K562 (cell line): ENCODE results near the gene CLASP1. TPM values are rescaled to one million over a fixed set of nuclear protein-coding genes. Genes with fewer than 3 reads are reported as not detected.

Experiments
- ATAC-seq: fragments of 200-7000 bp; cut with Tn5 transposase; 3 replicates; pipeline ENCODE4 v1.9.1; 2020; ENCODE audit warnings: moderate library complexity
- BruUV-seq: library from RNA; stranded (reverse); fragments of 400-500 nt; replicated peaks from 2 replicates; lab custom pipeline; 2021; lab: Mats Ljungman, UMichigan
- CTCF ChIA-PET: fragments of 300-600 bp; formaldehyde crosslinking; extraction: SDS; loops from one replicate; lab custom pipeline; 2021; ENCODE audit warnings: low intra/inter-chr PET ratio; lab: Yijun Ruan, JAX
- POLR2A ChIA-PET: fragments of 300-600, 350-650 bp; sonication (Branson Sonifier 250); formaldehyde crosslinking; extraction: SDS; loops from one replicate; lab custom pipeline; 2021; ENCODE audit warnings: antibody characterized with exemption, inconsistent platforms; lab: Yijun Ruan, JAX
- DNase-seq, 4 experiments: peaks; one replicate each; pipeline versions ENCODE4 v3.0.0 to v3.0.0-alpha.2; 2011 to 2018; ENCODE audit warnings: low spot score in 3 of 4, mixed read lengths in 3 of 4; ENCODE audit errors: extremely low read depth in 1 of 4
- FAIRE-seq: peaks from 2 replicates; lab custom pipeline; 2011; peaks lifted over from hg19 to GRCh38; lab: Jason Lieb, UNC
- H2AFZ ChIP-seq: 2 replicates; pipeline ENCODE4 v1.6.0; 2011; ENCODE audit warnings: low read depth, low read length, control low read depth, inconsistent platforms
- H3K27ac ChIP-seq: fragments of 200-600 bp; 3 replicates; pipeline ENCODE4 v1.8.0; 2011; ENCODE audit warnings: low read depth, mild to moderate bottlenecking, control low read depth, inconsistent platforms, low read length, moderate library complexity, mixed read lengths; ENCODE audit errors: extremely low read depth
- H3K27me3 ChIP-seq, 2 experiments: fragments of 300-600 bp in 1 of 2; 2 replicates in 1 of 2; 3 replicates in 1 of 2; pipeline versions ENCODE4 v1.6.0 to v1.8.0; 2011; ENCODE audit warnings: inconsistent platforms in 2 of 2, low read length in 2 of 2, mild to moderate bottlenecking in 1 of 2, mixed read lengths in 1 of 2, moderate library complexity in 1 of 2; ENCODE audit not compliant: control insufficient read depth in 2 of 2, insufficient read depth in 2 of 2
- H3K36me3 ChIP-seq: fragments of 300-600 bp; 3 replicates; pipeline ENCODE4 v1.8.0; 2011; ENCODE audit warnings: mild to moderate bottlenecking, low read length, inconsistent platforms; ENCODE audit not compliant: control insufficient read depth, insufficient read depth
- H3K4me1 ChIP-seq, 2 experiments: fragments of 200-600 bp in 1 of 2; replicated peaks in 1 of 2; 2 replicates in 1 of 2; 3 replicates in 1 of 2; pipeline versions ENCODE4 v1.5.1 to v1.8.0; 2011; ENCODE audit warnings: inconsistent platforms in 2 of 2, low read length in 2 of 2, mild to moderate bottlenecking in 1 of 2, mixed read lengths in 1 of 2, moderate library complexity in 1 of 2; ENCODE audit not compliant: control insufficient read depth in 2 of 2, insufficient read depth in 2 of 2
- H3K4me2 ChIP-seq: 2 replicates; pipeline ENCODE4 v1.6.1; 2011; ENCODE audit warnings: low read length, control low read depth, inconsistent platforms, mixed read lengths; ENCODE audit not compliant: insufficient read depth
- H3K4me3 ChIP-seq: fragments of 200-600 bp; sonication (generic), shearing (Covaris generic); 2 replicates; pipeline ENCODE4 v1.5.1; 2016; ENCODE audit warnings: control low read depth, inconsistent platforms
- H3K79me2 ChIP-seq: fragments of 200-600 bp; 3 replicates; pipeline ENCODE4 v1.8.0; 2011; ENCODE audit warnings: low read length, inconsistent platforms; ENCODE audit not compliant: control insufficient read depth, insufficient read depth
- H3K9ac ChIP-seq, 2 experiments: 2 replicates each; pipeline versions ENCODE4 v1.6.0 to v1.6.1; 2011; ENCODE audit warnings: low read depth in 2 of 2, low read length in 2 of 2, control low read depth in 1 of 2, inconsistent platforms in 1 of 2, mild to moderate bottlenecking in 1 of 2, mixed read lengths in 1 of 2; ENCODE audit not compliant: insufficient read depth in 1 of 2
- H3K9me1 ChIP-seq: one replicate; pipeline ENCODE4 v1.6.0; 2011; ENCODE audit warnings: inconsistent platforms, mild to moderate bottlenecking, low read length, moderate library complexity; ENCODE audit not compliant: control insufficient read depth, insufficient read depth
- H3K9me3 ChIP-seq: replicated peaks from 2 replicates; pipeline ENCODE4 v1.5.1; 2011; ENCODE audit warnings: low read depth, low read length, inconsistent platforms; ENCODE audit not compliant: control insufficient read depth, insufficient read depth
- H4K20me1 ChIP-seq: replicated peaks from 2 replicates; pipeline ENCODE4 v1.6.1; 2011; ENCODE audit warnings: low read length, inconsistent platforms, mixed read lengths; ENCODE audit not compliant: control insufficient read depth, insufficient read depth
- ATF3 ChIP-seq, 2 experiments: fragments of 450-650 bp in 1 of 2; sonication (generic) in 1 of 2; formaldehyde crosslinking in 1 of 2; IDR thresholded peaks in 1 of 2; conservative IDR thresholded peaks in 1 of 2; 2 replicates each; pipeline versions ENCODE4 v1.6.1 to v1.8.1; 2016 to 2023; ENCODE audit warnings: mild to moderate bottlenecking in 2 of 2, moderate library complexity in 2 of 2, inconsistent platforms in 1 of 2, missing genetic modification reagents in 1 of 2
- CCNT2 ChIP-seq: IDR thresholded peaks from 2 replicates; pipeline ENCODE4 v1.6.1; 2011; ENCODE audit warnings: borderline replicate concordance, low read depth, mild to moderate bottlenecking, moderate library complexity, mixed read lengths, low read length; ENCODE audit not compliant: insufficient read length; ENCODE audit errors: extremely low read depth
- CHD4 ChIP-seq: fragments of 200-600 bp; sonication (generic); IDR thresholded peaks from 3 replicates; pipeline ENCODE4 v1.6.1; 2012; ENCODE audit warnings: low read depth, mild to moderate bottlenecking, mixed read lengths, low read length, inconsistent platforms; ENCODE audit not compliant: insufficient read depth, insufficient replicate concordance, poor library complexity, severe bottlenecking
- ILK ChIP-seq: fragments of 450-650 bp; IDR thresholded peaks from 2 replicates; pipeline ENCODE4 v1.6.1; 2016; ENCODE audit warnings: missing genetic modification characterization, low read depth, mild to moderate bottlenecking, missing compliant biosample characterization, moderate library complexity, borderline replicate concordance
- NRF1 ChIP-seq, 2 experiments: fragments of 450-650 bp; IDR thresholded peaks in 1 of 2; conservative IDR thresholded peaks in 1 of 2; 2 replicates each; pipeline ENCODE4 v1.6.1; 2014; ENCODE audit warnings: mild to moderate bottlenecking in 2 of 2
- TARDBP ChIP-seq: fragments of 450-650 bp; IDR thresholded peaks from 2 replicates; pipeline ENCODE4 v1.6.1; 2016
- TFE3 ChIP-seq: fragments of 450-650 bp; formaldehyde crosslinking; IDR thresholded peaks from 2 replicates; pipeline ENCODE4 v1.4.0; 2020; ENCODE audit warnings: mild to moderate bottlenecking, mixed read lengths
- ZNF583 ChIP-seq: fragments of 250-450 bp; sonication (Bioruptor Pico); IDR thresholded peaks from 2 replicates; pipeline ENCODE4 v1.4.0; 2020
- WGBS: fragments of 100-300 bp; shearing (Covaris generic); methylation state at CpG from one replicate; pipeline ENCODE4 v1.1.6; 2016; ENCODE audit warnings: low coverage, mixed read lengths; ENCODE audit not compliant: insufficient coverage; ENCODE audit errors: missing lambda C conversion rate; 5-methylcytosine and 5-hydroxymethylcytosine counted together
- in situ Hi-C: fragments of 300-500 bp; cut with MboI; formaldehyde crosslinking; loops from 4 replicates; pipeline ENCODE4 v1.15.0; 2018; ENCODE audit warnings: inconsistent platforms, mixed read lengths
- intact Hi-C: fragments of 100-400 bp; cut with micrococcal nuclease; formaldehyde crosslinking; loops from 2 replicates; pipeline ENCODE4 v1.14.2; 2022
- polyA plus RNA-seq, 8 experiments: library from polyadenylated mRNA; depleted of rRNA in 4 of 8; stranded (reverse) in 5 of 8; unstranded in 3 of 8; fragments of >200 nt; fragmentation: Nextera tagmentation in 2 of 8; fragmentation: Illumina TruSeq in 1 of 8; extraction: Ambion mirVana in 2 of 8; extraction: Trizol in 1 of 8; gene quantifications; 2 replicates each; pipeline versions ENCODE4 v1.2.1 to v1.2.3, GENCODE V29; 2011 to 2014; ENCODE audit warnings: inconsistent platforms in 1 of 8, missing spikeins in 1 of 8
- total RNA-seq, 7 experiments: library from RNA; depleted of rRNA in 6 of 7; stranded (reverse); fragments of >200 nt in 6 of 7; fragmentation: Illumina TruSeq in 2 of 7; extraction: Trizol in 2 of 7; gene quantifications; 2 replicates each; pipeline versions ENCODE4 v1.2.1 to v1.2.3, GENCODE V29; 2011 to 2021; ENCODE audit warnings: low replicate concordance in 1 of 7

The CLASP1 gene
- total and polyA plus RNA-seq, 9 of the 15 experiments (the other 6 are each of a cell fraction or from before 2014, with no cell fraction given), result 1.7 to 40.3 (median 20.7) TPM

DNA sequence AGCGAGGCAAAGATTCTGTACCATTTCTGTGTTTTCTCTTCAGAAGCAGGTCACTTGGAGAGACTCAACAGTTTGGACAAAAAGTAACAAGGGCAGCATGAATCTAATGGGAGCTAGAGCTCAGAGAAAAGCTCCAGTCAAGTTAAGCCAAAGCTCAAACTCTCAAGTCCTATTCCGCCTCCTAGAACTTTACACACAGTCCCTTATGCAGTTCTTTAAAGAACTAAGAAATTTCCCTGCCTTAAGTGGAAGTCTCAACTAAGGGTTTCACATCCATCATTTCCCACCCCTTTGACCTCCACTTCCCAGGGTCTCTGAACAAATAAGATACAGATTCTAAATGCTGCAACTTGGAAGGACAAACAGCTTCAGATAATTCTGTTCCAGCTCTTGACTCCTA is 239.9 kb downstream of the CLASP1 start:
- Histone ChIP-seq H3K9ac (no peak overlapping the region), H3K9me3 (no peaks in the 10 kb centered on the region), H4K20me1 (no peaks in the 10 kb centered on the region), H3K79me2 (no peaks in the 10 kb centered on the region), H3K4me2 (no peak overlapping the region), H3K9me1 (no peaks in the 10 kb centered on the region), H2AFZ (no peak overlapping the region), H3K4me3 (no peak overlapping the region)
- ChIA-PET CTCF (no interaction called here), POLR2A (interaction anchor here (0.8 to 1.3 kb wide), 4 partner anchors 13 to 402 kb away, joined by 3 to 4 read pairs (median 4); partner anchors contain the start of gene RNU4ATAC)
- DNase-seq (no peak), FAIRE-seq (no peak), ATAC-seq (no peak)
- intact Hi-C loops (no loop called here), in situ Hi-C loops (no loop called here)
- no TSS peak for BruUV-seq
- no peak for TF ChIP-seq NRF1 (conservative IDR thresholded peaks at IDR 0.05 in 1 of 2, IDR thresholded peaks at IDR 0.05 in 1 of 2)
- TF ChIP-seq ZNF583 (CRISPR knock-in tag), result no peak
- no peak for TF ChIP-seq ATF3 (IDR thresholded peaks at IDR 0.05)
- TF ChIP-seq ATF3 (CRISPR knock-in tag; conservative IDR thresholded peaks at IDR 0.05), result no peak
- TF ChIP-seq, all 486 proteins: peak for 0
- no peaks in the 10 kb centered on the region for H3K4me1 ChIP-seq
- no peak overlapping the region for H3K27ac ChIP-seq
- H3K36me3 ChIP-seq, result peaks cover 57% of the 10 kb centered on the region; the same call in 2 of the 3 replicates
- 82% methylated on average over 2 of the region's 2 CpGs for WGBS
- H3K27me3 ChIP-seq, result no peaks in the 10 kb centered on the region

DNA sequence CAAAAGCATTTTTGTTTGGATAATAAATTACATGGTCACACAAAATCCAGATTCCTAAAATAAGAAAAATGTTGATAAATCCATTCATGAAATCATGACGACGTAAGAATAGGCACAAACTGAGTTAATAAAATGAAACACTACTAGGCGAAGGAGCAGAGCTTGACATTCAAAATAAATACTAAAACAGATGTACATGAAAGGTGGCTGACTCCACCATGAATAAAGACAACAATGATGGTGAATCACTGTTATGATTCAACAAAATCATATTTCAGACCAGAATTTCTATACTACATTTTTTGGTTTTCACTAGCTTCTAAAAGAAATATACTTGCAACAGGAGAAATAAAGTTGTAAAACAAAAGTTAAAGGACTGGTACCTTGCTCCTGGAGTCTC is 240.6 kb downstream of the CLASP1 start:
- WGBS, result 90% methylated on average over 3 of the region's 3 CpGs
- POLR2A ChIA-PET, result interaction anchor here (0.7 to 1.3 kb wide), 5 partner anchors 33 to 768 kb away, joined by 3 to 4 read pairs (median 3); partner anchors contain the start of gene RNU4ATAC
- H3K27ac ChIP-seq, result no peak overlapping the region
- H3K4me1 ChIP-seq, result no peaks in the 10 kb centered on the region
- TF ChIP-seq TARDBP (no peak), TFE3 (CRISPR knock-in tag) (no peak), CHD4 (no peak), CCNT2 (no peak), ILK (tag) (no peak)
- ATAC-seq (no peak), FAIRE-seq (no peak), DNase-seq (no peak)
- no peak overlapping the region for H3K9ac ChIP-seq
- H3K4me2 ChIP-seq, result no peak overlapping the region
- H4K20me1 ChIP-seq, result no peaks in the 10 kb centered on the region
- in situ Hi-C loops (no loop called here), intact Hi-C loops (no loop called here)
- H3K9me1 ChIP-seq, result no peaks in the 10 kb centered on the region
- no peaks in the 10 kb centered on the region for H3K27me3 ChIP-seq
- no TSS peak for BruUV-seq
- H2AFZ ChIP-seq, result no peak overlapping the region
- CTCF ChIA-PET, result no interaction called here
- H3K9me3 ChIP-seq, result no peaks in the 10 kb centered on the region
- H3K79me2 ChIP-seq, result no peaks in the 10 kb centered on the region
- peaks cover 57% of the 10 kb centered on the region; the same call in 1 of the 3 replicates for H3K36me3 ChIP-seq
- H3K4me3 ChIP-seq, result no peak overlapping the region
